ENCODE measurements around the gene CARS2.
"Not testable (repeated sequence)": the region's sequence is repeated elsewhere in the genome, so short reads cannot be mapped to it uniquely, and the experiment has no call there.

Gene CARS2

DNA sequence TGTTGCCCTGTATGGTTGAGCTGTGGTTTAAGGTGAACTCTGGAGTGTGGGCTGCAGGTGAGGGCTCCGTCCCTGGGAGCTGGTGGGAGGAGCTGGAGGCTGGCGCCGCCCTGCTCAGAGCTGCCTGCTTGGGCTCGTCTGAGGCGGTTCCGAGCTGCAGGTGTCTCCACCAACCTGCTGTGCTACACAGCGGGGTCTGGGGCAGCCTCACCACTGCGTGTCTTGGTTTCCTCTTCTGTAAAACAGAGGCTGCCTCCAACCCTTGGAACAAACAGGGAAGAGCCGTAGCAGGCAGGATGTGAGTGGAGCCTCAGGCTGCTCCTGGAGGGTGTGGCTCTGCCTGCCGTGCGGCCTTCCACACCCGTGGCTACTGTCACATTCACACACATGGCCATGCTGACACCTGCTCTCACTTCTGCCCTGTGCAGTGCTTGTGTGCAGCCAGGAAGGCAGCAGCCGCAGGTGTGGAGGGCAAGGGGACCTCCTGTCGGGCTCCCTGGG is 69.2 kb downstream of the CARS2 start:
- no peak for DNase-seq

GRCh38 chr13:110636053-110636475 is 69.9 kb downstream of the CARS2 start:
- no peak for DNase-seq

- no peak for DNase-seq
Measured at GRCh38 chr13:110635405-110636002, 70.4 kb downstream of the CARS2 start.

DNA sequence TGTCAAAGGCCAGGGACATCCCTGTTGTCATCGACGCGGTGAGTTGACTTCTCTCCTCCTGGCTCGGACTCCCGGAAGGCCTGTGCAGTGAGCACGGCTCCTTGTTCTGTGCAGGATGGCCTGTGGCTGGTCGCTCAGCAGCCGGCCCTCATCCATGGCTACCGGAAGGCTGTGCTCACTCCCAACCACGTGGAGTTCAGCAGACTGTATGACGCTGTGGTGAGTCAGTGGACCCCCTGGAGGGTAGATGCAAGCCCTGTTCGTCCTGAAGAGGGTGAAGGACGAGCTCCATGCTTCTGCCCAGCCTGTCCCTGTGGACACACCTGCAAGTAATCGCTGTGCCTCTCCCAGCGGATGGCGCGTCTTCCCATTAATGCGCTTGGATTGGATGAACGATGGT is 71.4 kb downstream of the CARS2 start:
- DNase-seq = no peak

DNA sequence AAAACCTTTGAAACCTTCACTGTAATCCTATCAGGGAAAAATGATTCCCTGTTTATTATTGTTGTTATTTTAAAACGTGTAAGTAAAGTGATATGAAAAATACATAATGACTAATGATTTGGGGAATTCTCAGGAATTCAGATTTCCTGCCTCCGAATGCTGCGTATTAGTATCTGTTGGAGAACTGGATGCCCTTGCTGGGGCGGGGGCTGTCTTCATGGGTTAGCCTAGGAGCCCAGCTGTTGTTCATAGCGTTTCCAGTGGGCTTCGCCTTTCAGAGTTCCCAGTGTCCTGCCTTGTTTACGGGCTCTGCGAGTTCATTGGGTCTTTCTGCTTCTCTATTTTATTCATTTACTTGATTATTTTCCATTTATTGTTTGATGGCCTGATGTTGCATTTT is 72.1 kb downstream of the CARS2 start:
- no peak for DNase-seq

GRCh38 chr13:110632255-110632654 is 73.7 kb downstream of the CARS2 start:
- not testable (repeated sequence) for DNase-seq

- DNase-seq = no peak
Measured at GRCh38 chr13:110630566-110631119, 75.3 kb downstream of the CARS2 start.

DNA sequence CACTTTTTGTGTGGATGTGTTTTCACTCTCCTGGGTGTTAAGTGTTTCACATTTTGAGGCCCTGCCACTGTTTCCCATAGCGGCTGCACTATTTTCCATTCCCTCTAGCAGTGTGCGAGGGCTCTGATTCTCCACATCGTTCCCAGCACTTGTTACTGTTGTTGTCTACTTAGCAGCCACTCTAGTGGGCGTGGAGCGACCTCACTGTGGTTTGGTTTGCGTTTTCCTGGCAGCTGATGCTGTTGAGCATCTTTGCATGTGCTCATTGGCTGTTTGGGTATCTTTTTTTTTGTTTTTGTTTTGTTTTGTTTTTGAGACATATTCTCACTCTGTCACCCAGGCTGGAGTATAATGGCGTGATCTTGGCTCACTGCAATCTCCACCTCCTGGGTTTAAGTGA is 76.2 kb downstream of the CARS2 start:
- DNase-seq = peak; percentile 47

GRCh38 chr13:110628952-110629701 is 76.8 kb downstream of the CARS2 start:
- no peak for DNase-seq

DNA sequence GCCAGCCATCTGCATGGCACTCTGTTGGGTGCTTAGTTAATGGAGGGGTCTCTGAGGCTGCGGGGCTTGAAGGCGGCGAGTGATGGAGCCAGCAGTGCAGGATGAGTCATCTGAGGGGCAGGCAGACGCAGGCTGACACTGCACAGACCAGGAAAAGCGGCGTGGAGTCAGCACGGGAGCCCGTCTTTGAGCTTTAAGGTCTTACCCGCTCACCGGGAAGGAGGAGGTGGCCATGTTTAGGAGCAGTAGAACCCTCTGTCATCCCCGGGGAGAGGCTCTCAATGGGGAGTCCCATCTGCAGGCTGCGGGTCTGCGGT is 77.5 kb downstream of the CARS2 start:
- DNase-seq = no peak

DNA sequence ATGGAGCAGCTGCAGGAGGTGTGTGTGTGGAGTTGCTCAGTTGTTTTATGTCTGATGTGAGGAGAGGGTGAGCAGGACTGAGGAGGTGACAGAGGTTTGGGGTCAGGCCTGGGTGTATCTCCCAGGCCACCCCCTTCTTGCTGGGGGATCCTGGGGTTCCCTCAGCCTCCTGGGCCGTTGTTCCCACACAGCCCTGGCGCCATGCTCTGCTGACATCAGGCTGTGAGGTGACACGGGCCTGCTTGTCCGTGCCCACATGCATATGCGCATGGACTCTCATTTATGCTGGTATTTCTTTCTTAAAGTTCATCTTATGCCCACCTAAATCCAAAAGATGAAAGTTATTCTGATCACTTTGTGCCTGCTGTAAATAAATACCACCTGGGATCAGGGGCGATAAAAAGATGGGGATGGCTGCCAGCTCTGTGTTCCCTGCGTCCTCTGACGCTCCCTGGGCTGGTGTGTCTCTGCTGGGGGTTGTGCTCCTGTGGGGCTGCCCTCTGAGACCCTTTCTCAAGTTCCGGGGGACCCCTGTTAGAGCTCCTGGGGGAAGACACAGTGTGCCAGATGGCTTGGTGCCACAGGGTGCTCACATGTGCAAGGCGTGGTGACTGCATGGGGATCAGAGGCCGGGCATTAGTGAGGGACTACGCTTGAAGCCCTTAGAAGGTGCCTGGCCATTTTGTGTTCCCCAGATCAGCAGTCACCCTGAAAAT is 78.0 kb downstream of the CARS2 start:
- no peak for DNase-seq

GRCh38 chr13:110627351-110627750 is 78.6 kb downstream of the CARS2 start:
- DNase-seq = no peak

- no peak for DNase-seq
Measured at GRCh38 chr13:110626521-110626920, 79.4 kb downstream of the CARS2 start.

DNA sequence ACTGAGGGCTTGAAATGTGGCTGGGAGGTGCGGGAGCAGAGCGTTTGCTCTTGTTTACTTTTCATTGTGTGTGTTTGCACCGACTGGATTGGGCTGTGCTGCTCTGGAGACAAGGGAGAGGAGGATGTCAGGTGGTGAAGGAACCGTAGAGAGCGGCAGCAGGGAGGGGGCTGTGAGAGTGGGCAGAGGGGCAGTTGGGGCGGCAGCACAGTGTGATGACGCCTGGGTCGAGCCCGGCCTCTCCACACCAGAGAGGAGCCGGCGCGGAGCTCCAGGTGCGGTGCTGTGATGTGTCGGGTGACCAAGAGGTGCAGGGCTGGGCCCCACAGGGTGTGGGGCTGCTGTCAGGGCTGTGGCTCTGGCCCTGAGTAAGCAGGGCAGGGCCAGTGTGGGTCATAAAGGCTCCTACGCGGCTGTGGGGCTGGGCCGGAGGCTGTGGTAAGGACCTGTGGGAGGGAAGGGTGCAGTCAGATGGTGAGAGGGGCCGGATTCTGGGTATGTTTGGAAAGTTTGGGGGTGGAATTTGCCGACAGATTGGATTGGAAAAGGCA is 80.1 kb downstream of the CARS2 start:
- no peak for DNase-seq

DNA sequence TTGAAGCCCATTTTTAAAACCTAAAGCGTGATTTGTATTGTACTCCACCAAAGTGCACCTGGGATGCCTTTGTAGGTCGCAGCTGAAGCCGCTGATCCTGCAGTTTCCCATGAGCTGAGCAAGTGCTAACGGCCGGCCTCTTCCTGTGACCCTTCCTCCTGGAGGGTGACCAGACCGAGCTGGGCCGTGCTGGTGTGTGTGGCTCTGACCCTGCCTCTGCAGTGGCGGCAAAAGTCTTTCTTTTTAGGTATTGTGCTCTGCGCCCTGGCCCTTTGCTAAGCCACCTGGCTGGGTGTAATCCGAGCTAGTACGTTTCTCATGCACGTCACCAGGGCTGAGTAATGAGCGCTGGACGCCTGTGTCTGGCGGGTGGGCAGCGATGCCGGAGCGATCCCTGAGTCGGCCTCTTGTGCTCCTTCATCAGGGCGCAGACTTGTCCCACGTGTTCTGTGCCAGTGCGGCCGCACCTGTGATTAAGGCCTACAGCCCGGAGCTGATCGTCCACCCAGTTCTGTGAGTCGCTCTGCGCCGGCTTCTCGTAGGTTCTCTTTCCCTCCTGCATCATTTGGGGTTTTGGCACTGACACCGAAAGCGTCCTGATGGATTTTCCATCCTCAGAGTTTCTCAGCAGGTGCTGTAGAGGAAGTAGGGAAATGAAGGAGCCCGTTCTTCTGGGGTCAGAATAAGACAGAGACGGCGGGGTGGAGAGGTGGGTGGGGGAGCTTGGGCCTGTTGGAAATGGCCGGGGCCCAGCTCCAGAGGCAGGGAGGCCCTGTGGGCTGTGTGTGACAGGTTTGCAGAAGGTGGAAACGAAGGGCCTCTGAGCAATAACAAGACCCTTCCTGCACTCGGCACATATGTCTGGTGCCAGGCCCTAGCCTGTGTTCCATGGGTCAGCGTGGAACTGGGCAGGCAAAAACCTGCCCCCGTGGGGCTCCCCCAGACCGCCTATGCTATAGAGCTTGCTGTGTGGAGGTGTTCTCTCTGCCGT is 80.9 kb downstream of the CARS2 start:
- no peak for DNase-seq

DNA sequence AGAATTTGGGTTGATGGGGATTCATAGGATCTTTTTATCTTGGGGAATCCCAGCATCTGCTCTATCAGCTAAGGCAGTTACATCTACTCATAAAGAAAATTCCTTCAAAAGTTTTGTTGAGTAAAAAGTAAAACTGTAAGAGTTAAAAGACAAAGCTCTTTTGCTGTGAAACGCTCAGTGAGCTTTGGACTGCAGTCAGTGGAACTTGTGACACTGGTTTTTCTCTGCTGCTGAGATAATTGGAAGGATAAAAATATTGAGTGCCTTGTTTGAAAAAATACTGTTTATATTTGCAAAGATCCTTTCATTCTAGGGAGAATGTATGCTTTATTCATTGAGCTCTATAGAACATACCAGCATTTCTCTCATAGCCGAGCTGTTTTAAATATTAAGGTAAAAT is 85.3 kb downstream of the CARS2 start:
- DNase-seq = no peak

DNA sequence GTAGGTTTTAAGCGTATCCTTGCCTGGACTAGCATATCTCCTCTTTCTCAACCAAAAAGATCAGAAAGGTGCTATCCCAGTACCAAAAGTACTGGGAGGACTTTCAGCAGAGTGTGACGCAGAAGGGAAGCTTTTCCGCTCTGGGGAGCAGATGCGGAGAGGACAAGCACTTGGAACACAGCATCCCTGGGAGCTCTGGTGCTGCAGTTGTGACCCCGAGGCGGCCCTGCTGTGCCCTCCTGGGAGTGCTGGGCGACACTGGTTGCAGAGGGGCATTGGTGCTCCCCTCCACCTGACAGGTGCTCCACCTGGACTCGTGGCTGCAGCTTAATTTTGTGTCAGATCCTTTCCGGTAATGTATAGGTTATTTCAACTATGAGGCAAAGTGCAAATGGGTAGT is 87.1 kb downstream of the CARS2 start:
- no peak for DNase-seq

DNA sequence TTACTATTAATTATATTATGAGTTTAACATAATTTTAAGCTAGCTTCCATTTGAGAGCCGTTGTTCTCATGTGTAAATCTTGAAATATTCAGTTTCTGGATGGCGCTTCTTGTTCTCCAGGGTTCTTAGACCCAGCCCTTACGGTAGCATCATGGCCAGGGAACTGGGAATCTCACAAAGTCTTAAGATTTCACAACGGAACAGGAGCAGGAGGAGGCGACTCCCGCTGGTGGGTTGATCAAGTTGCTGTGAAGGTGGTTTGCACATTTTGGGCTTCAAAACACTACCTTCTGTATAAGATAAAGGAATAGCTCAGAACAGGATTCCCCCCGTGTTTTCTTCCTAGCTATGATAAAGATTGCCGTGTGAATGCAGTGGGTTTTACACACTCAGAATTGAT is 87.7 kb downstream of the CARS2 start:
- no peak for DNase-seq

DNA sequence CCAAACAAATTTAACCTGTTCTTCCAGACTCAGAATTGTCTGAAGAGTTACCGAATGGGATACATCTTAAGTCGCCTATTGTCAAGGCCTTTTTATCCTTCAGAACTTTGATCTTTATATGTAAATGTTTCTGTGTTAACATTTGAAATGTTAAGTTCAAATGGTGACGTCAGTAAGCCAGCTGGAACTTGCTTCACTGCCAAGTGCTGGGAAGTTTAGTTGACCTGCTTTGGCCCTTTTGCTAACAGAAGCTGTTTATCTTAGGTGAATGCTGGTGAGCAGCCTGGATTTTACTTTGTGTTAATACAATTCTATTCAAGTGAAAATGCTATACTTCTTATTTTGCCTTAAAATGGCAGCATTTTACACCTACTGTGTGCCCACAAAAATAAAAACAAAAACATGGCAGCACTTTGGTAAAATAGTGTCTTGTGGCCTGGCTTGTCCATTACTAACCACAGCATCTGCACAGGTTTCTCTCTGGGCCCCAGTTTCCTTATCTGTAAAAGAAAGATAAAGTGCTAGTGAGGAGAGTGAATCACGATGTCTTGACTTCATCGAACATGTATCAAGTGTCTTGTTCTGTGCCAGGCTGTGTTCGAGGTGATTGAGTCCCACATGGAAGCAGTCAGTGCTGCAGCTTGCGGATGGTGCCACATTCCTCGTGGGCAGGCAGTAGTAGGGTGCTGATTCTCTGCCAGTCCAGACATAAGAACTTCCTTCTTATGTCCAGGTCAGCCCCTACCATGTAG is 88.4 kb downstream of the CARS2 start:
- no peak for DNase-seq

- peak; percentile 16 for DNase-seq
Measured at GRCh38 chr13:110616103-110617101, 89.5 kb downstream of the CARS2 start.
